K562 (cell line): ENCODE measurements around the gene CLIC3. TPM values are rescaled to one million over a fixed set of nuclear protein-coding genes. Genes with fewer than 3 reads are reported as not detected.

Experiments
- CREB1 ChIP-seq, 2 experiments: sonication (generic) in 1 of 2; formaldehyde crosslinking in 1 of 2; IDR thresholded peaks; 2 replicates each; pipeline versions ENCODE4 v1.6.1 to v1.8.0; 2012 to 2022; ENCODE audit warnings: inconsistent platforms in 1 of 2, mild to moderate bottlenecking in 1 of 2, missing genetic modification reagents in 1 of 2, moderate library complexity in 1 of 2
- CREM ChIP-seq: IDR thresholded peaks from 2 replicates; pipeline ENCODE4 v1.6.1; 2014; ENCODE audit warnings: antibody characterized with exemption, low read depth
- EP300 ChIP-seq: IDR thresholded peaks from 2 replicates; pipeline ENCODE4 v1.6.1; 2012; ENCODE audit warnings: low read length, improper control_type of control experiment
- GABPA ChIP-seq: fragments of 200-800 bp; sonication (Bioruptor generic); conservative IDR thresholded peaks from 2 replicates; pipeline ENCODE4 v1.6.1; 2016; ENCODE audit warnings: low read depth, missing genetic modification characterization, missing compliant biosample characterization
- MBD1 ChIP-seq: fragments of 250-450 bp; sonication (Bioruptor Pico); IDR thresholded peaks from 2 replicates; pipeline ENCODE4 v1.8.0; 2022; ENCODE audit warnings: inconsistent platforms
- MTF1 ChIP-seq: fragments of 250-450 bp; sonication (Bioruptor Pico); IDR thresholded peaks from 2 replicates; pipeline ENCODE4 v1.9.0; 2021; ENCODE audit warnings: moderate library complexity, mild to moderate bottlenecking, inconsistent platforms, borderline replicate concordance
- NCOA2 ChIP-seq, 2 experiments: fragments of 450-650 bp; IDR thresholded peaks; 2 replicates each; pipeline ENCODE4 v1.6.1; 2018; ENCODE audit warnings: mild to moderate bottlenecking in 2 of 2, moderate library complexity in 1 of 2; ENCODE audit not compliant: partially characterized antibody in 2 of 2
- NFIX ChIP-seq: fragments of 250-450 bp; sonication (Bioruptor Pico); IDR thresholded peaks from 2 replicates; pipeline ENCODE4 v1.4.0; 2020; ENCODE audit warnings: low read depth, mild to moderate bottlenecking, moderate library complexity
- PATZ1 ChIP-seq: fragments of 250-450 bp; sonication (Bioruptor Pico); IDR thresholded peaks from 2 replicates; pipeline ENCODE4 v1.5.0; 2020; ENCODE audit warnings: mild to moderate bottlenecking, borderline replicate concordance
- POLR2G ChIP-seq: fragments of 200-400 bp; formaldehyde crosslinking; IDR thresholded peaks from 2 replicates; pipeline ENCODE4 v1.6.1; 2017; ENCODE audit warnings: low read depth, mild to moderate bottlenecking, antibody characterized with exemption, low read length, moderate library complexity
- SFPQ ChIP-seq: fragments of 200-400 bp; formaldehyde crosslinking; IDR thresholded peaks from 2 replicates; pipeline ENCODE4 v1.6.1; 2017; ENCODE audit warnings: mild to moderate bottlenecking, low read depth, low read length, moderate library complexity
- SMAD1 ChIP-seq: fragments of 150-350 bp; IDR thresholded peaks from 2 replicates; pipeline ENCODE4 v1.6.1; 2014; ENCODE audit warnings: low read length, low read depth; ENCODE audit not compliant: partially characterized antibody
- SNRNP70 ChIP-seq: fragments of 200-400 bp; formaldehyde crosslinking; optimal IDR thresholded peaks from 2 replicates; pipeline ENCODE3; 2017; ENCODE audit warnings: low read depth, low read length
- TGIF2 ChIP-seq: sonication (generic); formaldehyde crosslinking; IDR thresholded peaks from 2 replicates; pipeline ENCODE4 v1.8.1; 2022; ENCODE audit warnings: mild to moderate bottlenecking, missing genetic modification reagents, moderate library complexity
- THAP12 ChIP-seq: fragments of 250-450 bp; sonication (Bioruptor Pico); IDR thresholded peaks from 2 replicates; pipeline ENCODE4 v1.9.0; 2021; ENCODE audit warnings: mild to moderate bottlenecking, inconsistent platforms
- ZBTB8A ChIP-seq: fragments of 450-650 bp; IDR thresholded peaks from 2 replicates; pipeline ENCODE4 v1.6.1; 2018; ENCODE audit warnings: mild to moderate bottlenecking, moderate library complexity; ENCODE audit not compliant: partially characterized antibody
- ZNF121 ChIP-seq: sonication (generic); formaldehyde crosslinking; conservative IDR thresholded peaks from 2 replicates; pipeline ENCODE4 v1.8.0; 2022; ENCODE audit warnings: missing genetic modification reagents
- ZNF232 ChIP-seq: sonication (generic); formaldehyde crosslinking; IDR thresholded peaks from 2 replicates; pipeline ENCODE4 v1.8.0; 2022; ENCODE audit warnings: mild to moderate bottlenecking, missing genetic modification reagents
- polyA plus RNA-seq, 8 experiments: library from polyadenylated mRNA; depleted of rRNA in 4 of 8; stranded (reverse) in 5 of 8; unstranded in 3 of 8; fragments of >200 nt; fragmentation: Nextera tagmentation in 2 of 8; fragmentation: Illumina TruSeq in 1 of 8; extraction: Ambion mirVana in 2 of 8; extraction: Trizol in 1 of 8; gene quantifications; 2 replicates each; pipeline versions ENCODE4 v1.2.1 to v1.2.3, GENCODE V29; 2011 to 2014; ENCODE audit warnings: inconsistent platforms in 1 of 8, missing spikeins in 1 of 8
- total RNA-seq, 7 experiments: library from RNA; depleted of rRNA in 6 of 7; stranded (reverse); fragments of >200 nt in 6 of 7; fragmentation: Illumina TruSeq in 2 of 7; extraction: Trizol in 2 of 7; gene quantifications; 2 replicates each; pipeline versions ENCODE4 v1.2.1 to v1.2.3, GENCODE V29; 2011 to 2021; ENCODE audit warnings: low replicate concordance in 1 of 7

Gene CLIC3
- total and polyA plus RNA-seq, 9 of the 15 experiments (the other 6 are each of a cell fraction or from before 2014, with no cell fraction given), result 0.27 to 0.29 TPM; not detected in 7

GRCh38 chr9:136991993-136992818 lies 4.2 kb downstream of the CLIC3 start, which contains the start of gene PAXX (continued):
- no peak for TF ChIP-seq SFPQ
- no peak for TF ChIP-seq PATZ1 (CRISPR knock-in tag)
- peak; percentile 41; the same call in 1 of the 2 replicates for TF ChIP-seq GABPA (tag)
- TF ChIP-seq NCOA2 (IDR thresholded peaks at IDR 0.05; ENCODE audit: partially characterized antibody in 2 of 2), result no peak
- TF ChIP-seq MBD1 (CRISPR knock-in tag), result no peak
- no peak for TF ChIP-seq TGIF2 (CRISPR knock-in tag)
- TF ChIP-seq ZBTB8A, result no peak
- TF ChIP-seq EP300, result no peak
- no peak for TF ChIP-seq SNRNP70
- TF ChIP-seq SMAD1, result no peak
- TF ChIP-seq CREM, result no peak; the same call in 1 of the 2 replicates
- no peak for TF ChIP-seq CREB1 (IDR thresholded peaks at IDR 0.05)
- peak; percentile 38; the same call in 1 of the 2 replicates for TF ChIP-seq CREB1 (CRISPR knock-in tag; IDR thresholded peaks at IDR 0.05)
- TF ChIP-seq ZNF121 (CRISPR knock-in tag), result no peak
- no peak for TF ChIP-seq NFIX (CRISPR knock-in tag)
- no peak; the same call in none of the 2 replicates for TF ChIP-seq ZNF232 (CRISPR knock-in tag)
- TF ChIP-seq THAP12, result peak; percentile 37; the same call in 1 of the 2 replicates
- TF ChIP-seq MTF1 (CRISPR knock-in tag), result no peak
- TF ChIP-seq POLR2G, result peak; percentile 87
